ENCODE data around the gene YIPF2.
"Not testable (repeated sequence)": the region's sequence is repeated elsewhere in the genome, so short reads cannot be mapped to it uniquely, and the experiment has no call there.

The YIPF2 gene

DNA sequence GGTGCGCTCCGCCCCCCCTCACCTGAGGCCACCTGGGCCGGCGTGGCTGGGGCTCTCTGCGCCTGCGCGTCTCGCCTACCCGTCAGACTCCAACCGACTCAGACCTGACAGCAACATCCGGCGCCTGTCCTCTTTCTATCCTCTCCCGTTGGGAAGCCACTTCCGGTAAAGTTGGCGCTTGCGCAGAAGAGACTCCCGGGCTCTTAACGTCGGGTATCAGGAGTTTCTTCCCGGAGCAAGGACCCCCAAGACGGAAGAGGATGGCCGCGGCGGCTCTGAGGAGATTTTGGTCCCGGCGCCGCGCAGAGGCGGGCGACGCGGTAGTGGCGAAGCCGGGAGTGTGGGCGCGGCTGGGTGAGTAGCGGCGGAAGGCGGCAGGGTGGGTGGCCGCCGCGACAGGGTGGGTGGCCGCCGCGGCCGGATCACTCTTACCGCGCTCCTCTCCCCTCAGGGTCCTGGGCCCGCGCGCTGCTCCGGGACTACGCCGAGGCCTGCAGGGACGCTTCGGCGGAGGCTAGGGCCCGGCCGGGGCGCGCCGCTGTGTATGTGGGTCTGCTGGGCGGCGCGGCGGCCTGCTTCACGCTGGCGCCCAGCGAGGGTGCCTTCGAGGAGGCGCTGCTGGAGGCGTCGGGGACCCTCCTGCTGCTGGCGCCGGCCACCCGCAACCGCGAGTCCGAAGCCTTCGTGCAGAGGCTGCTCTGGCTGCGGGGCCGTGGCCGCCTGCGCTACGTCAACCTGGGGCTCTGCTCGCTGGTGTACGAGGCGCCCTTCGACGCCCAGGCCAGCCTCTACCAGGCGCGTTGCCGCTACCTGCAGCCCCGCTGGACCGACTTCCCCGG lies at the start of gene YIPF2, which contains the start of gene TIMM29:
TSS of gene YIPF2 (minus strand) at position 77 of the 839 bp plus-strand sequence. CDS start 229 bp downstream, outside the sequence.
TSS of gene TIMM29 (plus strand) at position 249 of the 839 bp plus-strand sequence. CDS start at position 261, 12 bp downstream.
- DNase-seq: peak; percentile 99

GRCh38 chr19:10977742-10978092 lies 49.3 kb upstream of the YIPF2 start:
- DNase-seq: no peak

- DNase-seq: no peak
Observed at GRCh38 chr19:10976131-10976892, 47.9 kb upstream of the YIPF2 start.

DNA sequence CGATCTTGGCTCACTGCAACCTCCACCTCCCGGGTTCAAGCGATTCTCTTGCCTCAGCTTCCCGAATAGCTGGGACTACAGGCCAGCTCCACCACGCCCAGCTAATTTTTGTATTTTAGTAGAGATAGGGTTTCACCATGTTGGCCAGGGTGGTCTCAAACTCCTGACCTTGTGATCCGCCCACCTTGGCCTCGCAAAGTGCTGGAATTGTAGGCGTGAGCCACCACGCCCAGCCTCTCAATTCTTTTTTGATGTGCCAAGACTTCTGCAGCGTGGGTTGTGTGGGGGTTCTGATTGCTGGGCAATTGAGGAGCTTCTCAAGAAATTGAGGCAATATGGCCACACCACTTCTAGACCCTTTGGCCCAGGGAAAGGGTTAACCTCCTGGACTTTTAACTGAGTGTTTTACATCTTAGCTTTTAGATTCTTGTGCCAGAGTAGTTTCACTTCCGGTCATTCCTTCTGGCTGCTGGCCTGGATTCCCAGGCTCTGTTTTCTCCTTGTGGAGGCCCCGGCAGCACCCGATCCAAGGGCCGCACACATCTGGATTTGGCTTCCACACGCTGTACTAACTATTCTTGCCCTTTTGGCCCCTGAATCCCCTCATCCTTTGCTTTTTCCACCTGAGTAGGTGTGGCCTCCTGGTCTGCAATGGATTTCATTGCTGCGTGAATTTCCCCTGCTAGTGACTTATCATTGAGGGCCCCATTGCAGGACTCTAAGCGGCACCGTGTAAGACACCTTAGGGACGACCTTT lies 47.1 kb upstream of the YIPF2 start:
- no peak for DNase-seq

GRCh38 chr19:10971107-10971726 lies 42.8 kb upstream of the YIPF2 start:
- no peak for DNase-seq

- DNase-seq: no peak
Observed at GRCh38 chr19:10968527-10969135, 40.2 kb upstream of the YIPF2 start.

DNA sequence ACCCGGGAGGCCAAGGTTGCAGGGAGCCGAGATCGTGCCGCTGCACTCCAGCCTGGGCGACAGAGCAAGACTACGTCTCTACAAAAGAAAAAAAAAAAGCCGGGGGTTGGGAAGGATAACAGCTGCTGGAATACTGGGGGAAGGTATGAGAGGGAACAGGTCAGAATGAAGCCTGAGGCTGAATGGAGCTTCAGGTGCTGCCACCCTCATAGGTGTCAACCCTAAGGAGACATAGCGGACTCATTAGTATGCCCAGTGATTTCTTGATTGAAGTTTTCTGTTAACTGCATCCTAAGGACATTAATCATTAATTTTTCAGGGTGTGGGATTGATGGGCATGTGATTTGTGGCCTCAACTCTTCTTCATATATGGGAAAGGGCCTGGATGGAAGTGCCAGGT lies 38.4 kb upstream of the YIPF2 start:
- no peak for DNase-seq

GRCh38 chr19:10965398-10965797 lies 37.0 kb upstream of the YIPF2 start:
- no peak for DNase-seq

- no peak for DNase-seq
Observed at GRCh38 chr19:10964903-10965302, 36.5 kb upstream of the YIPF2 start.

GRCh38 chr19:10963865-10964264 lies 35.4 kb upstream of the YIPF2 start:
- DNase-seq: no peak

GRCh38 chr19:10962863-10963262 lies 34.4 kb upstream of the YIPF2 start:
- no peak for DNase-seq

DNA sequence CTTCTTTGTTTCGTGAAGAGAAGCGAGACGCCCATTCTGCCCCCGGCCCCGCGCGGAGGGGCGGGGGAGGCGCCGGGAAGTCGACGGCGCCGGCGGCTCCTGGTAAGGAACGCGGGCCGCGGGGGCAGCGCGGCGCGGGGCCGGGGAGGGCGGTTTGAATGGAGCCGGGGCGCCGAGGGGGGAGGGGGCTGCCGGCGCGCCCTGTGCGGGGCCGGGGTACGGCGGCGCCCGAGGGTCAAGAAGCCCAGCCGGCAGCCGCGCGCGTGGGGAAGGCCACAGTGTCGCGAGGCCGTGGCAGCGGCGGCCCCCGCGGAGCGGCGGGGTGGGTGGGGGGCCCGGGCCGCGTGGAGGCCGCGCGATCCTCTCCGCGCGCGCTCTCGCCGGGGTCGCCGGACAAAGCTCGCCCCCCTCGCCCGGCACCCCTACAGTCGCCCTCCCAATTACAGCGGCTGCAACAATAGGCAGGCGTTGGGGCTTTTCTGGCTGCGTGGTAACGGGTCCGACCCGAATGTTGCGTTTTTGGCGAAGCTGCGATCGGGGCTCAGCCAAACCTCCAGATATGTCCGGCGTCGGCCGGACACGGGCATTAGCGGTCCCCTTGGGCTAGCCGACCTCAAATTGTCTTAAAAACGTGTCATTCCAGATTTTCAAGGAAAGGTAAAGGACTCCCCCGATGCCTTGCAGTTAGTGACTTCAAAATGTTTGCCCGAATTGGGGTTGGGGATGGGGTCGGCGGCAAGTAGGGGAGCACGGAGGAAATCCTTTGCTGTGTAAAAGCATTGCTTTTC lies 32.8 kb upstream of the YIPF2 start:
- DNase-seq: peak; percentile 50

DNA sequence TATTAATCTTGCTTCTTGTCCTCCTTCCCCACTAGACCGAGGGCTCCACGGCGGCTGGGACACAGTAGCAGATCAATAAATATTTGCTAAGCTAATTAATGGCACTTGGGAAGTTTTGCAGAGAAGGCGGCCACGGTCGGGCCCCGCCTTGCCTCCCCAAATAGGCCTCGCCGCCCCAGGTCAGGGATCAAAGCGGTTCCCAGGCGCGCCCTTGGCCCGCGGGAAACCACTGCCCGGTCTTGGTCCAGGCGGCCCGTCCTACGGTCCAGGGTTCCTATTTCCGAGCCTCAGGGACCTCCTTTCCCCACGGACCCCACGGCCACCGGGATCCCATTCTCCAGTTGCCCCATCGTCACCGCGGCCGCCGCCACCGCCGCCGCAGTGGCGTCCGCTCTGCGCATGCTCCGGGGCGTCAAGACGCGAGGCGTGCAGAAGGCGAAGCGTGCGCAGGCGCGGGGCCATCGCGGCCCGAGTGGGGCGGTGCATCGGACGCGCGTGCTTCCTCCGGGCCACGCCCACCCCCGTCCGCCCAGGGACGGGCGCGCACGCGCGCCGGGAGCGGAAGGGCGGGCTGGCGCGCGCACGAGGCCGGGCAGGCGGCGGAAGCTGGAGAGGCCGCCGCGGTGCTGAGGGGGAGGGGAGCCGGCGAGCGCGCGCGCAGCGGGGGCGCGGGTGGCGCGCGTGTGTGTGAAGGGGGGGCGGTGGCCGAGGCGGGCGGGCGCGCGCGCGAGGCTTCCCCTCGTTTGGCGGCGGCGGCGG lies 32.1 kb upstream of the YIPF2 start, which contains the start of gene SMARCA4:
TSS of gene SMARCA4 (plus strand) at position 717 of the 759 bp plus-strand sequence. CDS start 23,122 bp downstream, outside the sequence.
- peak; percentile 98 for DNase-seq

DNA sequence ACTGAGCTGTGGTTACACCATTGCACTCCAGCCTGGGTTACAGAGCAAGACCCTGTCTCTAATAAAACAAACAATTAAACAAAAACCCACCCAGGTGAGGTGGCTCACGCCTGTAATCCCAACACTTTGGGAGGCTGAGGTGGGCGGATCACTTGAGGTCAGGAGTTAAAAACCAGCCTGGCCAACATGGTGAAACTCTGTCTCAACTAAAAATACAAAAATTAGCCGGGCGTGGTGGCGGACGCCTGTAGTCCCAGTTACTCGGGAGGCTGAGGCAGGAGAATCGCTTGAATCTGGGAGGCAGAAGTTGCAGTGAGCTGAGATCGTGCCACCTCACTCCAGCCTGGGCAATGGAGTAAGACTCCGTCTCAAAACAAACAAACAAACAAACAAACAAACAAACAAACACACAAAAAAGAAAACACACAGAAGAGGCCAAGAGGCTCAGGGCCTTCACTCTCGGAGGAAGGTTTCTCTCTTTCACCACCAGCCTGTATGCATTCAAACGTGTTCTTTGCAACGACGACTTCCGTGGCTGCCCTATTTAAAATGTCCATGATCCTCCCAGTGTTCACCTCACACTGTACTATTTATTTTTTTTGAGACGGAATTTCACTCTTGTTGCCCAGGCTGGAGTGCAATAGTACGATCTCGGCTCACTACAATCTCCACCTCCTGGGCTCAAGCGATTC lies 31.0 kb upstream of the YIPF2 start:
- DNase-seq: not testable (repeated sequence)

DNA sequence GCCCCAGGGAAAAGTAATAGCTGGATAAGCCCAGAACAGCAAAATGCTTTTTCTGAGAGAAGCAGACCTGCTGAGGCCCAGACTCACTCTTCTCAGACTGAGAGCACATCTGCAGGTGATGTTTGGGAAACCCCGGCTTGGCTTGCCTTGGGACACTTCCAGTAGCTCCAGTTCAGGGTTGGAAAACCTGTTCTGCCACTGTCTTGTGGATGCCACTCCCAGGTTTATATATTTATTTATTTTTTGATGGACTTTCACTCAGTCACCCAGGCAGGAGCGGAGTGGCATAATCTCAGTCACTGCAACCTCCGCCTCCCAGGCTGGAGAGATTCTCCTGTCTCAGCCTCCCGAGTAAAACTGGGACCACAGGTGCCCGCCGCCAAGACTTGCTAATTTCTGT lies 24.4 kb upstream of the YIPF2 start:
- DNase-seq: no peak

DNA sequence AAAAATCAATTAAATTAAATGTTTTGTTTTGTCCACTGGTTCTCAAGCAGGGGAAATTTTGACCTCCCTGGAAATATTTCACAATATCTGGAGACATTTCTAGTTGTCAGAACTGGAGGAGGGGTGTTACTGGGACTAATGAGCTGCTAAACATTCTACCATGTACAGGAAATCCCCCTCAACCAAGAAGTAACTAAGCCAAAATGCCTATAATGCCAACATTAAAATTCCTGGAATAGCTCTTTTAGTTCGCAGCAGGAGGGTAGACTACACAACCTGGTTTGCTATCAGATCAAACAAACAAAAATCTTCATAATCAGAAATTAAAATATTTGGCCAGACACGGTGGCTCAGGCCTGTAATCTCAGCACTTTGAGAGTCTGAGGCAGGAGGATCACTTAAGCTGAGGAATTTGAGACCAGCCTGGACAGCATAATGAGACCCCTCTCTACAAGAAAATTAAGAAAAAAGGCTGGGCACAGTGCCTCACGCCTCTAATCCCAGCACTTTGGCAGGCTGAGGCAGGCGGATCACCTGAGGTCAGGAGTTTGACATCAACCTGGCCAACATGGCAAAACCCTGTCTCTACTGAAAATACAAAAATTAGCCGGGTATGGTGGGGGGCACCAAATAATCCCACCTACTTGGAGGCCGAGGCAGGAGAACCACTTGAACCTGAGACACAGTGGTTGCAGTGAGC lies 18.7 kb upstream of the YIPF2 start:
- no peak for DNase-seq

DNA sequence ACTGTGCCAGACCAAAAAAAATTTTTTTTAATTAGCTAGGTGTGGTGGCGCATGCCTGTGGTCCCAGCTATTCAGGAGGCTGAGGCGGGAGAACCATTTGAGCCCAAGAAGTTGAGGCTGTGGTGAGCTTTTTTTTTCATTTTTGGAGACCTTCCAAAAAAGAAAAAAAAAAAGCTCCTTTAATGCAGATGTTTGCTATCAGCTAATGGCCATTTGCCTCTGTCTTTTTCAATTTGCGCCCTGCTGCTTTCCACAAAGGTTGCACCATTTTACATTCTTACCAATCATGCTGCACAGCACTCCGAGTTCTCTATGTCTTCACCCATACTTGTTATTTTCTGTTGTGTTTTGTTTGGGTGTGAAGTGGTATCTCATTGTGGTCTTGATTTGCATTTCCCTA lies 16.8 kb upstream of the YIPF2 start:
- DNase-seq: peak; percentile 50

- not testable (repeated sequence) for DNase-seq
Observed at GRCh38 chr19:10943412-10943811, 15.0 kb upstream of the YIPF2 start.

DNA sequence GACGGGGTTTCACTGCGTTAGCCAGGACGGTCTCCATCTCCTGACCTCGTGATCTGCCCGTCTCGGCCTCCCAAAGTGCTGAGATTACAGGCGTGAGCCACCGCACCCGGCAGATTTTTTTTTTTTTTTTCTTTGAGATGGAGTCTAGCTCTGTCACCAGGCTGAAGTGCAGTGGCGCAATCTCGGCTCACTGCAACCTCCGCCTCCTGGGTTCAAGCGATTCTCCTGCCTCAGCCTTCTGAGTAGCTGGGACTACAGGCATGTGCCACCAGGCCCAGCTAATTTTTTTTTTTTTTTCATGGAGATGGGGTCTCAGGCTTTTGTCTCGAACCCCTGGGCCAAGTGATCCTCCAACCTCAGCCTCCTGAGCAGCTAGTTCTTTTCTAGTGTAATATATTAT lies 13.2 kb upstream of the YIPF2 start:
- not testable (repeated sequence) for DNase-seq

Measured in hematopoietic multipotent progenitor cell treated with erythropoietin and hydrocortisone succinate and interleukin-3 and kit ligand, for 6 days (in vitro differentiated cells).